Measurements from ENCODE around the gene RBKS. TPM values are rescaled to one million over a fixed set of nuclear protein-coding genes. Genes with fewer than 3 reads are reported as not detected.

Gene RBKS
- total RNA-seq, 1 experiment from 2014 or later, result 1.7 TPM

- peak overlapping the region; percentile 51 for H3K4me3 Mint-ChIP-seq
- TF ChIP-seq, protein P1, sequence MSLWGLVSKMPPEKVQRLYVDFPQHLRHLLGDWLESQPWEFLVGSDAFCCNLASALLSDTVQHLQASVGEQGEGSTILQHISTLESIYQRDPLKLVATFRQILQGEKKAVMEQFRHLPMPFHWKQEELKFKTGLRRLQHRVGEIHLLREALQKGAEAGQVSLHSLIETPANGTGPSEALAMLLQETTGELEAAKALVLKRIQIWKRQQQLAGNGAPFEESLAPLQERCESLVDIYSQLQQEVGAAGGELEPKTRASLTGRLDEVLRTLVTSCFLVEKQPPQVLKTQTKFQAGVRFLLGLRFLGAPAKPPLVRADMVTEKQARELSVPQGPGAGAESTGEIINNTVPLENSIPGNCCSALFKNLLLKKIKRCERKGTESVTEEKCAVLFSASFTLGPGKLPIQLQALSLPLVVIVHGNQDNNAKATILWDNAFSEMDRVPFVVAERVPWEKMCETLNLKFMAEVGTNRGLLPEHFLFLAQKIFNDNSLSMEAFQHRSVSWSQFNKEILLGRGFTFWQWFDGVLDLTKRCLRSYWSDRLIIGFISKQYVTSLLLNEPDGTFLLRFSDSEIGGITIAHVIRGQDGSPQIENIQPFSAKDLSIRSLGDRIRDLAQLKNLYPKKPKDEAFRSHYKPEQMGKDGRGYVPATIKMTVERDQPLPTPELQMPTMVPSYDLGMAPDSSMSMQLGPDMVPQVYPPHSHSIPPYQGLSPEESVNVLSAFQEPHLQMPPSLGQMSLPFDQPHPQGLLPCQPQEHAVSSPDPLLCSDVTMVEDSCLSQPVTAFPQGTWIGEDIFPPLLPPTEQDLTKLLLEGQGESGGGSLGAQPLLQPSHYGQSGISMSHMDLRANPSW (CRISPR knock-in tag; conservative IDR thresholded peaks at IDR 0.05; ENCODE audit: low read depth), result no peak
- TF ChIP-seq NR3C1 (CRISPR knock-in tag; conservative IDR thresholded peaks at IDR 0.05; ENCODE audit: low read depth) (no peak), TP53 (CRISPR knock-in tag; IDR thresholded peaks at IDR 0.05) (no peak), ZNF396 (CRISPR knock-in tag; IDR thresholded peaks at IDR 0.05; ENCODE audit: borderline replicate concordance) (no peak), ZNF532 (CRISPR knock-in tag; IDR thresholded peaks at IDR 0.05; ENCODE audit: borderline replicate concordance) (no peak), PREB (CRISPR knock-in tag; IDR thresholded peaks at IDR 0.05; ENCODE audit: borderline replicate concordance) (no peak)
- TF ChIP-seq, protein P2, sequence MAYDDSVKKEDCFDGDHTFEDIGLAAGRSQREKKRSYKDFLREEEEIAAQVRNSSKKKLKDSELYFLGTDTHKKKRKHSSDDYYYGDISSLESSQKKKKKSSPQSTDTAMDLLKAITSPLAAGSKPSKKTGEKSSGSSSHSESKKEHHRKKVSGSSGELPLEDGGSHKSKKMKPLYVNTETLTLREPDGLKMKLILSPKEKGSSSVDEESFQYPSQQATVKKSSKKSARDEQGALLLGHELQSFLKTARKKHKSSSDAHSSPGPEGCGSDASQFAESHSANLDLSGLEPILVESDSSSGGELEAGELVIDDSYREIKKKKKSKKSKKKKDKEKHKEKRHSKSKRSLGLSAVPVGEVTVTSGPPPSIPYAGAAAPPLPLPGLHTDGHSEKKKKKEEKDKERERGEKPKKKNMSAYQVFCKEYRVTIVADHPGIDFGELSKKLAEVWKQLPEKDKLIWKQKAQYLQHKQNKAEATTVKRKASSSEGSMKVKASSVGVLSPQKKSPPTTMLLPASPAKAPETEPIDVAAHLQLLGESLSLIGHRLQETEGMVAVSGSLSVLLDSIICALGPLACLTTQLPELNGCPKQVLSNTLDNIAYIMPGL (CRISPR knock-in tag; IDR thresholded peaks at IDR 0.05), result no peak
- TF ChIP-seq, protein P3, sequence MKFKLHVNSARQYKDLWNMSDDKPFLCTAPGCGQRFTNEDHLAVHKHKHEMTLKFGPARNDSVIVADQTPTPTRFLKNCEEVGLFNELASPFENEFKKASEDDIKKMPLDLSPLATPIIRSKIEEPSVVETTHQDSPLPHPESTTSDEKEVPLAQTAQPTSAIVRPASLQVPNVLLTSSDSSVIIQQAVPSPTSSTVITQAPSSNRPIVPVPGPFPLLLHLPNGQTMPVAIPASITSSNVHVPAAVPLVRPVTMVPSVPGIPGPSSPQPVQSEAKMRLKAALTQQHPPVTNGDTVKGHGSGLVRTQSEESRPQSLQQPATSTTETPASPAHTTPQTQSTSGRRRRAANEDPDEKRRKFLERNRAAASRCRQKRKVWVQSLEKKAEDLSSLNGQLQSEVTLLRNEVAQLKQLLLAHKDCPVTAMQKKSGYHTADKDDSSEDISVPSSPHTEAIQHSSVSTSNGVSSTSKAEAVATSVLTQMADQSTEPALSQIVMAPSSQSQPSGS (CRISPR knock-in tag; IDR thresholded peaks at IDR 0.05; ENCODE audit: borderline replicate concordance, low read depth), result no peak
- H3K9me3 Mint-ChIP-seq, result peaks cover 14% of the 10 kb centered on the region
- DNase-seq (ENCODE audit: low spot score), result no peak
- peak; percentile 9 for ATAC-seq
- peaks cover 14% of the 10 kb centered on the region for H3K27me3 Mint-ChIP-seq (ENCODE audit: low read depth)
- peaks cover 2% of the 10 kb centered on the region for H3K36me3 Mint-ChIP-seq
- no peak overlapping the region for H3K27ac Mint-ChIP-seq
- peaks cover 19% of the 10 kb centered on the region for H3K4me1 Mint-ChIP-seq
- CTCF ChIA-PET, result interaction anchor here (1.0 to 3.0 kb wide), 3 partner anchors 13 to 33 kb away, joined by 6 to 31 read pairs (median 6); no protein-coding TSS in a partner anchor
- POLR2A ChIA-PET, result interaction anchor here (0.8 to 2.2 kb wide), 2 partner anchors 17 to 20 kb away, joined by 3 to 15 read pairs; no protein-coding TSS in a partner anchor
These were observed 153.9 kb downstream of the RBKS start for GRCh38 chr2:27736031-27736889.

DNA sequence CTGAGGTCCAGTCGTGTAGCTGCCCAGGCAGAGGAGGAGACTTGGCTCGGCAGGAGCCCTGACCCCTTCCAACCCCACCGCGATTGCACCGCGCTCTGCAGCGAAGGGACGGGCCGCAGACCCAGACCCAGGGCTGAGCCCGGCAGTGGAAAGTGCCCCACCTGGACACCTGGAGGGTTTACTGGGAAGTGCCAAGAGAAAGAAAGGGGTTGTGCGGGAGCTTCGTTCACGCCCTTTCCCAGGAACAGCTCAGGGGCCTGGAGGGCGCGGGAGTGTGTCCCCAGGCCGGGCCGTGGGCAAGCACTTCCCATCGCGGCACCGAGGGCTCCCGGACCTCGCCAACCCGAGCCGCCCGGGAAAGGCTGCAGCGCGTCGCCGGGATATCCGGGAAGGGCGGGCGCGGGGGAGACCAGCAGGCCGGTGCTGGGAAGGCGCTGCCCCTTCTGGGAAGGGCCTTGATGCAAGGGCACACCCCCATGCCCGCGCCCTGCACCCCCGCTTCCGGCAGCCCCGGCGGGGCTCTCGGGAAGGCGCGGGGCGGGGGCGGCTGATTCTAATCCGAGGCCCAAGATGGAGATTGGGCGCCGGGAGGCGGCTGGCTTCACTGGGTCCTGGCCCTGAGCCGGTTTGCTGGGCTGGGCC is 154.8 kb downstream of the RBKS start:
- ATAC-seq (peak; percentile 91), DNase-seq (ENCODE audit: low spot score) (peak; percentile 76)
- CTCF ChIA-PET, result interaction anchor here (1.0 to 3.0 kb wide), 6 partner anchors 12 to 52 kb away, joined by 3 to 31 read pairs (median 5); no protein-coding TSS in a partner anchor
- H3K9me3 Mint-ChIP-seq, result peaks cover 8% of the 10 kb centered on the region
- H3K27me3 Mint-ChIP-seq (ENCODE audit: low read depth), result peaks cover 14% of the 10 kb centered on the region
- H3K4me1 Mint-ChIP-seq, result peaks cover 19% of the 10 kb centered on the region
- no peaks in the 10 kb centered on the region for H3K36me3 Mint-ChIP-seq
- peak overlapping the region; percentile 78 for H3K4me3 Mint-ChIP-seq
- POLR2A ChIA-PET, result interaction anchor here (1.0 to 2.2 kb wide), 3 partner anchors 12 to 23 kb away, joined by 3 to 15 read pairs (median 3); no protein-coding TSS in a partner anchor
- peak overlapping the region; percentile 72 for H3K27ac Mint-ChIP-seq
- TF ChIP-seq HMGA2 (CRISPR knock-in tag; IDR thresholded peaks at IDR 0.05) (no peak), ZNF423 (CRISPR knock-in tag; IDR thresholded peaks at IDR 0.05) (no peak), PREB (CRISPR knock-in tag; IDR thresholded peaks at IDR 0.05; ENCODE audit: borderline replicate concordance) (no peak)
- TF ChIP-seq, protein P4, sequence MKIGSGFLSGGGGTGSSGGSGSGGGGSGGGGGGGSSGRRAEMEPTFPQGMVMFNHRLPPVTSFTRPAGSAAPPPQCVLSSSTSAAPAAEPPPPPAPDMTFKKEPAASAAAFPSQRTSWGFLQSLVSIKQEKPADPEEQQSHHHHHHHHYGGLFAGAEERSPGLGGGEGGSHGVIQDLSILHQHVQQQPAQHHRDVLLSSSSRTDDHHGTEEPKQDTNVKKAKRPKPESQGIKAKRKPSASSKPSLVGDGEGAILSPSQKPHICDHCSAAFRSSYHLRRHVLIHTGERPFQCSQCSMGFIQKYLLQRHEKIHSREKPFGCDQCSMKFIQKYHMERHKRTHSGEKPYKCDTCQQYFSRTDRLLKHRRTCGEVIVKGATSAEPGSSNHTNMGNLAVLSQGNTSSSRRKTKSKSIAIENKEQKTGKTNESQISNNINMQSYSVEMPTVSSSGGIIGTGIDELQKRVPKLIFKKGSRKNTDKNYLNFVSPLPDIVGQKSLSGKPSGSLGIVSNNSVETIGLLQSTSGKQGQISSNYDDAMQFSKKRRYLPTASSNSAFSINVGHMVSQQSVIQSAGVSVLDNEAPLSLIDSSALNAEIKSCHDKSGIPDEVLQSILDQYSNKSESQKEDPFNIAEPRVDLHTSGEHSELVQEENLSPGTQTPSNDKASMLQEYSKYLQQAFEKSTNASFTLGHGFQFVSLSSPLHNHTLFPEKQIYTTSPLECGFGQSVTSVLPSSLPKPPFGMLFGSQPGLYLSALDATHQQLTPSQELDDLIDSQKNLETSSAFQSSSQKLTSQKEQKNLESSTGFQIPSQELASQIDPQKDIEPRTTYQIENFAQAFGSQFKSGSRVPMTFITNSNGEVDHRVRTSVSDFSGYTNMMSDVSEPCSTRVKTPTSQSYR (CRISPR knock-in tag; IDR thresholded peaks at IDR 0.05), result 0 out of 2 replicates have a peak, but pooled peaks have one; percentile 29

Measured in WTC11 (cell line).